CD4-positive, alpha-beta T cell treated with Interferon alpha-2 for 1 hour (primary cell): Measurements from ENCODE around the gene HERC4.
"Not testable (repeated sequence)": the region's sequence is repeated elsewhere in the genome, so short reads cannot be mapped to it uniquely, and the experiment has no call there.

Experiments
- DNase-seq, 2 donors: peaks; one replicate each; pipeline ENCODE4 v3.0.0-alpha.2; 2020 to 2022

Gene HERC4

DNA sequence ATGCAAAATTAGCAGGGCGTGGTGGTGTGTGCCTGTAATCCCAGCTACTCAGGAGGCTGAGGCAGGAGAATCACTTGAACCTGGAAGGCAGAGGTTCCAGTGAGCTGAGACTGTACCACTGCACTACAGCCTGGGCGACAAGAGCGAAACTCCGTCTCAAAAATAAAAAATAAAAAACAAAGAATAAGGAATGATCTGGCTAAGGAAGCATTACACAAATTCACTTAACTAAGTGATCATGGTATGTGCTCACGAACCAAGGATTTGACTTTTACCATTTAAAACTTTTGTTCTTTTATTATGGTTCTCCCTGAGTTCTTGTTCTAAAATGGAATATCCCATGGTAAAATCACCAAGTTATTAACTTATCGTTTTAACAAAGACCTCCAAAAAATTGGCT lies 119.5 kb downstream of the HERC4 start:
- no peak for DNase-seq

DNA sequence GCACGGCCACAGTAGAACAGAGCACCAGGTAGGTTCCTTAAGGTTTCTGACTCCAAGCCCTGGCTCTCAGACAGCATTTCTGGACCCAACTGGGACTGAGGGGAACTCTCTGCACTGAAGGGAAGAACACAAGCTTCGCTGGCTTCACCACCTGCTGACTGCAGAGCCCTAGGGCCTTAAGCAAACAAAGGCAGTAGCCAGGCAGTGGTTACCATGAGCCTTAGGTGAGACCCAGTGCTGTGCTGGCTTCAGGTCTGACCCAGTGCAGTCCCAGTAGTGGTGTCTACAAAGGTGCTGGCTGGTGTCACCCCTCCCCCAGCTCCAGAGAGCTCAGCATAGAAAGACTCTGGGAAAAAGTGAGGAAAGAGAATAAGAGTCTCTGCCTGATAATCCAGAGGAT lies 131.2 kb downstream of the HERC4 start:
- DNase-seq, result no peak

DNA sequence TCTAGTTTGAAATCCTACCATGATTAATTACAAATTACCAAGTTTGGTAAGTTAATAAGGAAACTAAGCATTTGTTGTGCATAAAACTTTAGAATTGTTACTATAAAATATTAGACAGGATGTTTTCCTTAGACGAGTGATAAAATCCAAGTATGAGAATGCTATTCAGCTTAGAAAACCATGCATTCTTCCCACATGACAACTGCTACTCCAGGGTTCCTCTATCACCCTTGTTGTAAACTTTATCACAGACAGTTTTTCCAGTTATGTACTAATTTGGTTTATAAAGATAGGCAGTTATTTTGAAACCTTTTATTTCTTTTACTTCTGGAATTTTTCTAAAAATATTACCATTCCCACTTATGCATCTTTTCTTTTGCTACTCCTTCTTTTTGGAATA lies 138.7 kb downstream of the HERC4 start:
- no peak for DNase-seq

DNA sequence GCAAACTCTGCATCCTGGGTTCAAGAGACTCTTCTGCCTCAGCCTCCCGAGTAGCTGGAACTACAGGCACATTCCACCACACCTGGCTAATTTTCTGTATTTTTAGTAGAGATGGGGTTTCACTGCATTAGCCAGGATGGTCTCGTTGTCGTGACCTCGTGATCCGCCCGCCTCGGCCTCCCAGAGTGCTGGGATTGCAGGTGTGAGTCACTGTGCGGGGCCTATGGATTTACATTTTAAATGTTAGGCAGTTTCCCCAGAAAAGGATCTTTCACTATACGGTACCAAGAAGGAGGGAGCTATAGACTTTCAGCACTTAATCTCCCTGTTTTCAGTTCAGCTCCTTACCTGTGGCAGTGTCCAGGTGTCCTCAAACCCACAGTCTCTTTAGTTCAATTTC lies 139.9 kb downstream of the HERC4 start:
- DNase-seq, result no peak

DNA sequence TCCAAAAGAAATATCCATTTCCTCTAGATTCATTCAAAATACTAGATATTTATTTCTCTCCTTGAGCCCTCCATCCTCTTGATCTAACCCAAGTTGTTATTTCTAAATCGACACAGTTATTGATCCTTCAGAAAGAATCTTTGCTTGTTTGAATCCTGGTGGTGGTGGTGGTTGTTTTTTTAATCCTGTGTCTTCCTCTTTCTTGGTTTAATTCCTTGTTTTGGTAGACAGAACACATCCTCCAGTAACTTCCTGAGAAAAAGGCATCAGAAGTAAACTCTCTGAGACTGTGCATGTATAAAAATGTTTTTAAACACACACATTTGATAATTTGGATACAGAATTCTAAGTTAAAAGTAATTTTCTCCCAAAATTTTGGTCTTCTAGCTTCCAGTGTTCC lies 140.7 kb downstream of the HERC4 start:
- DNase-seq, result no peak

DNA sequence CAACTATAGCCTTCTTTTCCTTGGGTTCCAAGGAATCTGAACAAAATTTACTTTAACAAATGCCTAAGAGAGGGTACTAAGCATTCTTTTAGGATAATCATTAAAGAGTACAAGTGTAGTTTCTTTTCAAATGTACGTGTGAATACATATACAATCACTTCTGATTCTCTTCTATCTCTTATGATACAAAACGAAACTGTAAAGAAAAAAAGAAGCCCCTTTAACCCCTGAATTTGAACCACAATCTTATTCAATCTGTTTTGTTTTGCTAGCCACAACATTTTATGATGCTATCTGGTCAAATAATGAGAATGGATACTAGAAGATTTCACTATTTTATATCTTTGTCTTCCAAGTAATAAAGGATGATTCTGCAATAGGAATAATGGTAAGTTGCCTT lies 141.9 kb downstream of the HERC4 start:
- DNase-seq, result no peak

DNA sequence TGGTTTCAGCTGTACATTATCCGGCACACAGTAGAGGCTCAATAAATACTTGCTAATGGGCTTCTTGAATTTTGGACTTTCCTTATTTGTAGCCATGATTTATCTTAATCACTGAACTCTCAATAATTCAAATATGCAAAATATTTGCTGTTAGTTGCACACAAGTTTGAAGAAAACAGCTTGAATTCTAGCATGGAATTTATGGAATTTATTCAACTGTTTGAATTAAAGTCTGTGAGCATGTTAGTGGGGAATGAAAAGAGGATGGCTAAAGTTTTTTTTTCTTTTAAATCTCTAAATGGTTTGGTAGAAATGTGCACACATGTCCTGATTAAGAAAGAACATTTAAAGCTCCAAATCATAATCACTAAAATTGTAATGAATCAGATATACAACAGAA lies 148.1 kb downstream of the HERC4 start:
- DNase-seq, result no peak

DNA sequence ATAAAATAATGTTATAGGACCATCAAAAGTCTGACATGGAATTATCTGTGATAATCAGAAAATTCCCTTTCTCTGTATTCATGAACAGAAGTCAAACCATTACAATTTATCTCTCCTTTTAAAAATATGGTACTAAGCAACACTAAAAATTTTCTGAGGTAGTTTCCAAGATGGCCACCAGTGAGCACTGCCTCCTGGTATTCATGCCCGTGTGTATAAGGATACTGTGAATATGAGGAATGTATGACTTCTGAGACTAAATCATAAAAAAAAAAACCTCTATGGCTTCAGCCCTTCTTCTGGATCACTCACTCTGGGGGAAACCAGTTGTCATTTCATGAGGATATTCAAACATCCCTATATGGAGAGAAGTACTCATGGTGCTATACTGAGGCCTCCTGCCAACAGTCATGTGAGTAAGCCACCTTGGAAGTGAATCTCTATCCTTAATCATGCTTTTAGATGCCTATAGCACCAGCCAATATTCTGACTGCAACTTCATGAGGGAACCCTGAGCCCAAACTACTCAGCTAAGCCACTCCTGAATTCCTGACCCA lies 149.6 kb downstream of the HERC4 start:
- no peak for DNase-seq

DNA sequence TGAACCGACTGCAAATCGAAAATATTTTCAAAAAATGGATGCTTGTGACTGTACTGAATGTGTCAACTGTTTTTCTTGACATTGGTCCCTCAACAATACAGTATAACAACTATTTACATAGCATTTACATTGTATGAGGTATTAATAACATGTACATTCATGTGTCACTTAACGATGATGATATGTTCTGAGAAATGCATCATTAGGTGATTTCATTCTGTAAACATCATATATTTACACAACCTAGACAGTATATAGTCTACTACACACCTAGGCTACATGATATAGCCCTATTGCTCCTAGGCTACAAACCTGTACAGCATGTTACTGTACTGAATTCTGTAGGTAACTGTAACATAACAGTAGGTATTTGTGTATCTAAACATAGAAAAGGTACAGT lies 150.9 kb downstream of the HERC4 start:
- no peak for DNase-seq

DNA sequence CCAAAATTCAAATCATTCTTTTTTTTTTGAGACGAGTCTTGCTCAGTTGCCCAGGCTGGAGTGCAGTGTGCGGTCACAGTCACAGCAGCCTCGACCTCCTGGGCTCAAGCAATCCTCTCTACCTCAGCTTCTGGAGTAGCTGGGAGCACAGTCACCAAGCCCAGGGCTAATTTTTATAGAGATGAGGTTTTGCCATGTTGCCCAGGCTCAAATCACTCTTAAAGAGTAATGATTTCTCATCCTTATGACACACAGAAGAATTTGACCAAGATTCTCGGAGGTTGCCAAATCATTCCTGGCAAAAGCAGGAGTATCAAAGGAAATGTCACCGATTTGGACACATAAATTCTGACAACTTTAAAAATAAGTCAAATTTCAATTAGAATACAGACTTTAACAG lies 151.5 kb downstream of the HERC4 start:
- DNase-seq, result no peak

DNA sequence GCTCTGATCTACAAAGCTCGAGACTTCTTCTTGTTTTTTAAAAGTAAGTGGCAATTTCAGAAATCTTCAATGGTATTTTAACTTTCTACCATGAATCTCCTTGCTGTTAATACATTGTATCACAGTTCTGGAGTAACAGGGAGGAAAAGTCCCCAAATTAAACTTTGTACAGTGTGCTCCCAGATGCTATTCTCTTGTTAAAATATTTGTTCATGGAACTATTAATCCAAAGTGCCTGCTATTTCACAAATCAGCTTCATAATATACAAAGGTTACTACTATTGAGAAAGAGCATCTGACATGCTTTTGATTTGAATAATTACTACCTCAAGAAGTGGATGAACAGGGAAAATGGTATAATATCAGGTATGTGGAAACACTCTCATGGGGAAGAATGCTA lies 154.0 kb downstream of the HERC4 start:
- DNase-seq, result no peak

DNA sequence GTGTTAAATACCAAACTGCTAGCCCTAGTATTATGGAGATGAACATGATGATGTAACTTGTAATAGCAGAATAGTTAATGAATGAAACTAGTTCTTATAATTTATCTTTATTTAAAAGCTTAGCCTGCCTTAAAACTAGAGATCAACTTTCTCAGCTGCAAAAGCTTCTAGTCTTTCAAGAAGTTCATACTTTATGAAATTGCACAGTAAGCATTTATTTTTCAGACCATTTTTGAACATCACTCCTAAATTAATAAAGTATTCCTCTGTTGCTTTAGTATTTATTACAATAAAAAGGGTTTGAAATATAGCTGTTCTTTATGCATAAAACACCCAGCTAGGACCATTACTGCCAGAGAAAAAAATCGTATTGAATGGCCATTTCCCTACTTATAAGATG lies 157.4 kb downstream of the HERC4 start:
- no peak for DNase-seq

DNA sequence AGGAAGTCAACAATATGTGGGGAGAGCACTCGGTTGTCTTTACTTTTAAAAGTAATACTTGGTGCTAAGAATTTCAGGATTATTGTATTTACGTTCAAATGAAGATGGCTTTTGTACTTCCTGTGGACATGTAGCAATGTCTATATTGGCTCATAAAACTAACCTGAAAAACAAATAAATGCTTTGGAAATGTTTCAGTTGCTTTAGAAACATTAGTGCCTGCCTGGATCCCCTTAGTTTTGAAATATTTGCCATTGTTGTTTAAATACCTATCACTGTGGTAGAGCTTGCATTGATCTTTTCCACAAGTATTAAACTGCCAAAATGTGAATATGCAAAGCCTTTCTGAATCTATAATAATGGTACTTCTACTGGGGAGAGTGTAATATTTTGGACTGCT lies 157.9 kb downstream of the HERC4 start:
- DNase-seq, result no peak

DNA sequence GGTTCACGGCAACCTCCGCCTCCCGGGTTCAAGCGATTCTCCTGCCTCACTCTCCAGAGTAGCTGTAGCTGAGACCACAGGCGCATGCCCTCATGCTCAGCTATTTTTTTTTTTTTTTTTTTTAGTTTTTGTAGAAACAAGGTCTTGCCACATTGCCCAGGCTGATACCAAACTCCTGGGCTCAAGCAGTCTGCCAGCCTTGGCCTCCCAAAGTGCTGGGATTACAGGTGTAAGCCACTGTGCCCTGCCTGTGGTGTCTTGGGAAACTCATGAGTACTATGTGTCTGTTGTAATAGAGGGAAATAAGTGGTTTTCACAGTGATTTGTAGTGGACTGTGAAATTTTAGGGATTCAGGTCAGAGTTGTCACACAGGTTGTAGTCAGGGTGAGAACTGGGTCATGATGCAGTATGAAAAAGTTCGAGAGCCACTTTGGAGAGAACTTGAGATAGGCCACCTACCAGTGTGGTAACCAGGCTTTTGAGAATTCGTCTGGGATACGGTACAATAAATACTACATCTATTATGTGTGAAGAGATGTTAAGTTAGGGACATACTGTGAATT lies 160.2 kb downstream of the HERC4 start:
- DNase-seq, result no peak

DNA sequence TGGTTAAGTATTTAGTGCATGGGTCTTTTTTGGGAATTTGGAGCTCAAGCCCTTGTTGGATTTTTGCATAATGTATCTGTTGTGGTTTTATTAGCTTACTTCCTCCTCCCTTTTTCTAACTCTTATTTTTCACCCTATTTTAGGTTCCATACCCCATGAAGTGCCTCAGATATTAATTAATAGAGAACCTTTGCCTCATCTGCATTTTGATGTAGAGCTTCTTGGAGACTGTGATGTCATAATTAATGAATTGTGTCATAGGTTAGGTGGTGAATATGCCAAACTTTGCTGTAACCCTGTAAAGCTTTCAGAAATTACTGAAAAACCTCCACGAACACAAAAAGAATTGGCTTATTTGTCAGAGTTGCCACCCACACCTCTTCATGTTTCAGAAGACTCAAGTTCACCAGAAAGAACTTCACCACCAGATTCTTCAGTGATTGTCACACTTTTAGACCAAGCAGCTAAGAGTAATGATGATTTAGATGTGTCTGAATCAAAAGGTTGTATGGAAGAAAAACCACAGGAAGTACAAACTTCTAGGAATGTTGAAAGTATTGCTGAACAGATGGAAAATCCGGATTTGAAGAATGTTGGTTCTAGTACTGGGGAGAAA lies 162.6 kb downstream of the HERC4 start:
- no peak for DNase-seq

DNA sequence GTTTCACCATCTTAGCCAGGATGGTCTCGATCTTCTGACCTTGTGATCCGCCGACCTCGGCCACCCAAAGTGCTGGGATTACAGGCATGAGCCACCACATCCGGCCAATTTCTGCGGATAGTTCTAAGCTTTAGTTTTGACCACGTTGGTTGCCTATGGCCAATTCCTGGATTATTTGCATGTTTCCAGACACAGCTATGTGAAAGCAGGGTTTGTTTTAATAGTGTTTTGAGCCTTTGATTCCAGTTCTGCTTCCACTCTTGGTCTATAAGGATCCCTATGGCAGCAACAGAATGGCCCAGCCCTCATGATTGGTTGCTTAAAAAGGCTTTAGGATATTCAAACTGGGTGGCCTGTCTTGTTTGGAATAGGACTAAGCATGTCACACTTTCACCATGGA lies 171.5 kb downstream of the HERC4 start:
- DNase-seq, result no peak

DNA sequence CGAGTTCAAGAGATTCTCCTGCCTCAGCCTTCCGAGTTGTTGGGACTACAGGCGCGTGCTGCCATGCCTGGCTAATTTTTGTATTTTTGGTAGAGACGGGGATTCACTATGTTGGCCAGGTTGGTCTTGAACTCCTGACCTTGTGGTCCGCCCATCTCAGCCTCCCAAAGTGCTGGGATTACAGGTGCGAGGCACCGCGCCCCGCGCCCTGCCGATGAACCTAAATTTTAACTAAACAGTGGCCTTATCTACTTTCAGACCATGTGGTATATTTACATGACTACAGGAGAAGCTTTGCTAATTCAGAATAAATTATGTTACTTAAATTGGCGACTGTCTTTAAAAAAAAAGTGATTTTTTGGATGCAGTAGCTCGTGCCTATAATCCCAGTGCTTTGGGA lies 181.4 kb downstream of the HERC4 start:
- DNase-seq, result no peak

DNA sequence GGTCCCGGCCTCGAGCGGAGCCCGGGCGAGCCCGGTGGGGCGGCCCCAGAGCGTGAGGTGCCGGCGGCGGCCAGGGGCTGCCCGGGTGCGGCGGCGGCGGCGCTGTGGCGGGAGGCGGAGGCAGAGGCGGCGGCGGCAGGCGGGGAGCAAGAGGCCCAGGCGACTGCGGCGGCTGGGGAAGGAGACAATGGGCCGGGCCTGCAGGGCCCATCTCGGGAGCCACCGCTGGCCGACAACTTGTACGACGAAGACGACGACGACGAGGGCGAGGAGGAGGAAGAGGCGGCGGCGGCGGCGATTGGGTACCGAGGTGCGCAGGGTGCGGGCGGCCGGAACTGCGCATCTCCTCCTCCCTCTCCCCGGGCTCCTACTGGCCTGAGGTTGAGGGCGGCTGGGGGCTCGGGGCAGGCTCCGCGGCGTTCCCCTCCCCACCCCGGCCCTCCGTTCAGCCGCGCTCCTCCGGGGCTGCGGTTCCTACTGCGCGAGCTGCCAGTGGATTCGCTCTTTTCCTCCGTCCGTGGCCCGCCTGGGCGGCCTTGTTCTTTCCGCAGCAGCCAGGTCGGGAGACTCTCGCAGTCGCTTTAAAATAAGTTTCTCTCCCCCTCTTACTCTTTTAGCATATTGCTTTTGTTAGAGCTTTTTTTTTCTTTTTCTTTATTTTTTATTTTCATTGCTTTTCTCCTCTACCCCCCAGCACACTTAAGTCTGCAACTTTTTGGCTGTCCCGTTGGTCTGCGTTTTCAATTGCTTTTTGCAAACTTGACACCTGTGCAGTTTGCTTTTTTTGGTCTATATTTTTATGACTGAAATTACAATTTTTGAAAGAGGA lies 190.0 kb downstream of the HERC4 start:
- DNase-seq, result peak; percentile 75 to 84

DNA sequence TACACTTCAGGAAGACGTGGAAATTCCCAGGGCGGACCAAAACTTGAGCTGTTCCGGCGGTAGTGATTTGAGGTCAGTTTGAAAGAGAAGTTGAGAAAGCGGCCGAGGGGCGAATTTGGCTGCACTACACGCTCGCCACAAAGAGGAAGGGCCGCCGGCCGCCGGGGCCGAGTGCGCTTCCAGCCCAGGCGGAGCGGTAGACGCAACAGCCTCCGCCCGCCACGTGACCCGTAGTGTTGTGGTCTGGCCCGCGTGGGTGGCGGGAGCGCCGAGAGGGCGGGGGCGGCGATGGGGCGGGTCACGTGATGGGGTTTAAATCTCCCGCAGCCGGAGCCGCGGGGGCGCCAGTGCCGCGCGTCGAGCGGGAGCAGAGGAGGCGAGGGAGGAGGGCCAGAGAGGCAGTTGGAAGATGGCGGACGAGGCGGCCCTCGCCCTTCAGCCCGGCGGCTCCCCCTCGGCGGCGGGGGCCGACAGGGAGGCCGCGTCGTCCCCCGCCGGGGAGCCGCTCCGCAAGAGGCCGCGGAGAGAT lies 190.7 kb downstream of the HERC4 start, which contains the start of gene SIRT1:
Gene SIRT1 (plus strand): TSS at position 344 of the 529 bp plus-strand sequence. CDS start 66 bp downstream, at position 410.
- peak; percentile 94 to 95 for DNase-seq

DNA sequence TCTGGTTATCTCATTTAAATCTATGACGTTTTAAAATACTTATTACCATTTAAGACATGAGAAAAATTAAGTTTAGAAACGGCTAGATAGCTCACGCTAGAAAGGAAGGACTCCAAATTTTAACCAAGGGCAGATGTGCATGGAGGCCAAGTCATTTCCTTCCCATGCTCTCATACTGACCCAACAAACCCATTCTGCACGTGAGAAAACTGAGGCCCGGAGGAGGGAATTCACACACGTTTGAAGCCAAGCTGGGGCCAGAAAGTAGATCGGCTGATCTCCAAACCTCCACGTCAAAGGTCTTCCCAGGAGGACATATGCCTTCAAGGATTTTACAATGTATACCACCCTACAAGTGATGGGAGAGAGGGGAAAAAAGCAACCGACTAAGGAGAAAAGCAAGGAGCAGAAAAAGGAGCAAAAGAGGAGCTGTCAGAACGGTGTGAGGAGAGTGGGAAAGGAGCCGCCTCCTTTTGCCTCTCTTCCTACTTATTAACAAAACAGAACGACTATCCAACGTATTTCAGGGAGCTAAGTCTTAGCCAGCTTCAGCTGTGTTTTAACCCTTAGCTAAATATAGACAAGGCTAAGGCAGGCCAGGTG lies 191.3 kb downstream of the HERC4 start:
- no peak for DNase-seq

DNA sequence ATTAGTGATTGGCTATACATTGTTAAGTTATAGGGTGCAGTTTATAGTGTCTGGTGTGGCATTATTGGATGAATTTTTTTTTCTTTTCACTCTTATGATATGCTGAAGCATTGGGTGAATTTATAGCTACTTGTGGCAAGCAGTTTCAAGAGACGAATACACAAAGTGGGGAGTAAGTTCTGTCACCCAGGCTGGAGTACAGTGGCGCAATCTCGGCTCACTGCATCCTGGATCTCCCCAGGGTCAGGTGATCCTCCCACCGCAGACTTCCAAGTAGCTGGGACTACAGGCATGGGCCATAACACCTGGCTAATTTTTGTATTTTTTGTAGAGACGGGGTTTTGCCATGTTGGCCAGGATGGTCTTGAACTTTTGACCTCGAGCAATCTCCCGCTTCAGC lies 196.9 kb downstream of the HERC4 start:
- DNase-seq, result no peak

DNA sequence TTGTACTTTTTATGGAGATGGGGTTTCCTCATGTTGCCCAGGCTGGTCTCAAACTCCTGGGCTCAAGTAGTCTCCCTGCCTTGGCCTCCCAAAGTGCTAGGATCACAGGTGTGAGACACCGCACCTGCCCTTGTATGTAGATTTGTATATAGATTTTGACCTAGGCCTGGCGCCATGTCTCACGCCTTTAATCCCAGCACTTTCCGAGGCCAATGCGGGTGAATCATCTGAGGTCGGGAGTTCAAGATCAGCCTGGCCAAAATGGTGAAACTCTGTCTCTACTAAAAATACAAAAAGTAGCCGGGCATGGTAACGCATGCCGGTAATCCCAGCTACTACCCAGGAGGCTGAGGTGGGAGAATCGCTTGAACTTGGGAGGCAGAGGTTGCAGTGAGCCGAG lies 197.7 kb downstream of the HERC4 start:
- not testable (repeated sequence) for DNase-seq
